ENCODE results near the gene PLA2G2F. TPM values are rescaled to one million over a fixed set of nuclear protein-coding genes. Genes with fewer than 3 reads are reported as not detected.

PLA2G2F gene
- total RNA-seq, 1 experiment from 2014 or later: 0.20 TPM

DNA sequence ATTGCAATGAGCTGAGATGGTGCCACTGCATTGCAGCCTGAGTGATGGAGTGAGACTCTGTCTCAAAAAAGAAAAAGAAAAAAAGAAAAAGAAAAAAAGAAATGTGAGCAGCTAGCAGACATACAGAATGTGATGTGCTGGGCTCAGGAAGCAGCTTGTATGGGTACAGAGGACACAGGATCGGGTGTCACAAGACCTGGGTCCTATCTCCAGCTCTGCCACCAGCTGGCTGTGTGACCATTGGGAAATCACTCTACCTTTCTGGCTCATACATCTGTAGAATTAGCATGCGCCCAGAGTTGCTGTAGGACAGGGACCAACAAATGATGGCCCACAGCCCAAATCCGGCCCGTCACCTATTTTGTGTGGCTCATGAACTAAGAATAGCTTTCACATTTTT, 50.5 kb downstream of the PLA2G2F start:
- Histone ChIP-seq H3K4me2 (no peak overlapping the region), H3K4me1 (replicated peaks; ENCODE audit: insufficient read depth) (peaks cover 33% of the 10 kb centered on the region), H3K4me3 (no peak overlapping the region), H3K9me3 (ENCODE audit: insufficient read depth, low read depth) (no peaks in the 10 kb centered on the region), H2AFZ (no peak overlapping the region), H4K20me1 (ENCODE audit: insufficient read depth) (no peaks in the 10 kb centered on the region), H3K36me3 (ENCODE audit: low read depth) (peaks cover 8% of the 10 kb centered on the region; the same call in 1 of the 2 replicates), H3K79me2 (ENCODE audit: low read depth) (peaks cover 28% of the 10 kb centered on the region), H3K27me3 (ENCODE audit: insufficient read depth, low read depth) (no peaks in the 10 kb centered on the region), H3K27ac (no peak overlapping the region), H3F3A (ENCODE audit: insufficient read depth, low read depth) (peaks cover 20% of the 10 kb centered on the region; the same call in 1 of the 2 replicates), H3K9me2 (ENCODE audit: insufficient read depth) (no peaks in the 10 kb centered on the region)
- CTCF ChIA-PET: interaction anchor here (0.6 kb wide), 1 partner anchor 429 kb away, joined by 4 read pairs; no protein-coding TSS in a partner anchor
- no TSS peak for BruUV-seq (replicated peaks)
- intact Hi-C loops (cut with micrococcal nuclease; ENCODE audit: unreplicated experiment): no loop called here
- no peak for TF ChIP-seq EZH2 (IDR thresholded peaks at IDR 0.05; ENCODE audit: low read depth)
- no peak for TF ChIP-seq CTCF (conservative IDR thresholded peaks at IDR 0.05)
- no peak for DNase-seq
- POLR2A ChIA-PET (ENCODE audit: unreplicated experiment): no interaction called here

DNA sequence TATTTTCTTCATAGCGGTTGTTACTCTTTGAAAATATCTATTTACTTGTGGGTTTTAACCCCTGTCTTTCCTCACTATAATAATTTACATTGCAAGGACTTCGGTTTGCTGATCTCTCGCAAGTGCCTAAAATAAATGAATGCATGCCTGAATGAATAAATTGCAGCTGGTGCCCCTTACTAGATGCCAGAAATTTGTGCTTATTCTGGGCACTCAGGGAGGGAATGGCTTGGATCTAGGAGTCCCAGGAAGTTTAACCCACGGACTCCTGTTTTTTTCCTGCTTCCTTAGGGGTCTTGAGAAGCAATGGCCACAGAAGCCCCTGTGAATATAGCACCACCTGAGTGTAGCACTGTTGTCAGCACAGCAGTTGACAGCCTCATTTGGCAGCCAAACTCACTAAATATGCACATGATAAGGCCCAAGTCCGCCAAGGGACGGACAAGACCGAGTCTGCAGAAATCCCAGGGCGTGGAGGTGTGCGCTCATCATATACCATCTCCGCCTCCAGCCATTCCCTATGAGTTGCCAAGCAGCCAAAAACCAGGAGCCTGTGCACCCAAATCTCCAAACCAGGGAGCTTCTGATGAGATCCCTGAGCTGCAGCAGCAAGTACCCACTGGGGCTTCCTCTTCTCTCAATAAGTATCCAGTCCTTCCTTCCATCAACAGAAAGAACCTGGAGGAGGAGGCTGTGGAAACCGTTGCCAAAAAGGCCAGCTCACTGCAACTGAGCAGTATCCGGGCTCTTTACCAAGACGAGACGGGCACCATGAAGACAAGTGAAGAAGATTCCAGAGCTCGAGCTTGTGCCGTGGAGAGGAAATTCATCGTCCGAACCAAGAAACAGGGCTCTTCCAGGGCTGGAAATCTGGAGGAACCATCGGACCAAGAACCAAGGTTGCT, 51.4 kb downstream of the PLA2G2F start:
- no peaks in the 10 kb centered on the region for H3K9me2 ChIP-seq (ENCODE audit: insufficient read depth)
- CTCF ChIA-PET: interaction anchor here (0.6 kb wide), 1 partner anchor 430 kb away, joined by 4 read pairs; no protein-coding TSS in a partner anchor
- no peak for TF ChIP-seq CTCF (conservative IDR thresholded peaks at IDR 0.05)
- TF ChIP-seq EZH2 (IDR thresholded peaks at IDR 0.05; ENCODE audit: low read depth): no peak

DNA sequence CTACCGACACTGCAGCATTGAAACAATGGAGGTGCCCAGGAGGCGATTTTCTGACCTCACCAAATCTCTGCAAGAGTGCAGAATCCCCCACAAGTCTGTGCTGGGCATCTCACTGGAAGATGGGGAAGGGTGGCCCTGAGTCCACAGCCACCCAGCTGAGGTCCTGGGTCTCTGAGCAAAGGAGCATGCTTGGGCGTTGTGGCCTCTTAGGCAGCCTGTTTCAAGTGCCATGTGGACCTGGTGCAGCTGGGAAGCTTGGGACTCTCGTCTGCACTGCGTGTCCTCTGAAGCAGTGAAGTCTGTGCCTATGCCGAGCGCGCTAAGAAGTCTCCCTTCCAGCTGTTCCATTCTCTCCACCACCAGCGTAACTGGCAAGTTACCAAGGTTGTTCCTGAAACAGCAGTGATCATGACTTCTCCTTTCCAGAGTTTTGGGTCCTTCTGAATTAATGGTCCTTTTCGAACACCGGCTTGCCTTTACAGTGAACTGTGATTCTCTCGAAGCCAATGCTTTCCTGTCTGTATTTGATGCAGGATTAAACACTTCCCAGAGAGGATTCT, 52.2 kb downstream of the PLA2G2F start:
- POLR2A ChIA-PET (ENCODE audit: unreplicated experiment): interaction anchor here (0.6 to 0.7 kb wide), 2 partner anchors 285 to 304 kb away, joined by 3 to 4 read pairs; no protein-coding TSS in a partner anchor
- peaks cover 28% of the 10 kb centered on the region for H3K79me2 ChIP-seq (ENCODE audit: low read depth)
- H3K27ac ChIP-seq: no peak overlapping the region
- BruUV-seq (replicated peaks): no TSS peak
- DNase-seq: no peak
- no peak overlapping the region for H3K4me3 ChIP-seq
- peaks cover 8% of the 10 kb centered on the region; the same call in 1 of the 2 replicates for H3K36me3 ChIP-seq (ENCODE audit: low read depth)
- no peaks in the 10 kb centered on the region for H3K27me3 ChIP-seq (ENCODE audit: insufficient read depth, low read depth)
- no peaks in the 10 kb centered on the region for H4K20me1 ChIP-seq (ENCODE audit: insufficient read depth)
- no peak overlapping the region for H2AFZ ChIP-seq
- H3K9me2 ChIP-seq (ENCODE audit: insufficient read depth): no peaks in the 10 kb centered on the region
- CTCF ChIA-PET: no interaction called here
- no peak overlapping the region for H3K4me2 ChIP-seq
- TF ChIP-seq EZH2 (IDR thresholded peaks at IDR 0.05; ENCODE audit: low read depth) (no peak), CTCF (conservative IDR thresholded peaks at IDR 0.05) (no peak)
- H3F3A ChIP-seq (ENCODE audit: insufficient read depth, low read depth): peaks cover 11% of the 10 kb centered on the region; the same call in 1 of the 2 replicates
- H3K4me1 ChIP-seq (replicated peaks; ENCODE audit: insufficient read depth): peaks cover 22% of the 10 kb centered on the region
- H3K9me3 ChIP-seq (ENCODE audit: insufficient read depth, low read depth): no peaks in the 10 kb centered on the region
- intact Hi-C loops (cut with micrococcal nuclease; ENCODE audit: unreplicated experiment): no loop called here

More for the DNA sequence above, 51.4 kb downstream of the PLA2G2F start:
- no TSS peak for BruUV-seq (replicated peaks)
- H3K27me3 ChIP-seq (ENCODE audit: insufficient read depth, low read depth): no peaks in the 10 kb centered on the region
- no peak overlapping the region for H3K27ac ChIP-seq
- H3K4me3 ChIP-seq: no peak overlapping the region
- peaks cover 12% of the 10 kb centered on the region; the same call in 1 of the 2 replicates for H3F3A ChIP-seq (ENCODE audit: insufficient read depth, low read depth)
- no peaks in the 10 kb centered on the region for H4K20me1 ChIP-seq (ENCODE audit: insufficient read depth)
- no peak for DNase-seq
- no peak overlapping the region for H2AFZ ChIP-seq
- intact Hi-C loops (cut with micrococcal nuclease; ENCODE audit: unreplicated experiment): no loop called here
- peaks cover 25% of the 10 kb centered on the region for H3K4me1 ChIP-seq (replicated peaks; ENCODE audit: insufficient read depth)
- H3K4me2 ChIP-seq: no peak overlapping the region
- H3K79me2 ChIP-seq (ENCODE audit: low read depth): peaks cover 28% of the 10 kb centered on the region
- H3K36me3 ChIP-seq (ENCODE audit: low read depth): peaks cover 8% of the 10 kb centered on the region; the same call in 1 of the 2 replicates
- no peaks in the 10 kb centered on the region for H3K9me3 ChIP-seq (ENCODE audit: insufficient read depth, low read depth)
- POLR2A ChIA-PET (ENCODE audit: unreplicated experiment): interaction anchor here (0.6 to 0.7 kb wide), 2 partner anchors 286 to 303 kb away, joined by 3 to 4 read pairs; no protein-coding TSS in a partner anchor

Data from PC-9 (cell line).